H54 (cell line): ENCODE data around the gene DNAH5.

Experiments used
- DNase-seq: peaks from one replicate; pipeline ENCODE4 v3.0.0; 2011; ENCODE audit warnings: low spot score, mixed read lengths; ENCODE audit not compliant: insufficient read length
- FAIRE-seq: peaks from 3 replicates; lab custom pipeline; 2011; peaks lifted over from hg19 to GRCh38; lab: Jason Lieb, UNC
- POLR2A ChIP-seq: IDR thresholded peaks from 2 replicates; pipeline ENCODE4 v1.6.1; 2011; ENCODE audit warnings: low read depth, mild to moderate bottlenecking, low read length

The DNAH5 gene

GRCh38 chr5:13745508-13745907, 199.0 kb downstream of the DNAH5 start:
- peak; percentile 98 for FAIRE-seq
- peak; percentile 7 for DNase-seq
- no peak for TF ChIP-seq POLR2A

GRCh38 chr5:13740471-13740870, 204.0 kb downstream of the DNAH5 start:
- no peak for DNase-seq
- no peak for FAIRE-seq
- TF ChIP-seq POLR2A, result no peak

GRCh38 chr5:13739479-13739878, 205.0 kb downstream of the DNAH5 start:
- TF ChIP-seq POLR2A, result no peak
- DNase-seq, result no peak
- peak; percentile 20 for FAIRE-seq

GRCh38 chr5:13735691-13736090, 208.8 kb downstream of the DNAH5 start:
- FAIRE-seq (no peak), DNase-seq (no peak)
- TF ChIP-seq POLR2A, result no peak

- peak; percentile 48 for FAIRE-seq
Measured at GRCh38 chr5:13731121-13731628, 213.3 kb downstream of the DNAH5 start.

GRCh38 chr5:13708906-13709305, 235.6 kb downstream of the DNAH5 start:
- FAIRE-seq (no peak), DNase-seq (no peak)
- no peak for TF ChIP-seq POLR2A

More at GRCh38 chr5:13731121-13731628, 213.3 kb downstream of the DNAH5 start:
- TF ChIP-seq POLR2A, result no peak
- DNase-seq, result no peak

GRCh38 chr5:13708432-13708831, 236.1 kb downstream of the DNAH5 start:
- DNase-seq (no peak), FAIRE-seq (no peak)
- no peak for TF ChIP-seq POLR2A

- TF ChIP-seq POLR2A, result no peak
- DNase-seq, result no peak
- no peak for FAIRE-seq
Measured at GRCh38 chr5:13704396-13704795, 240.1 kb downstream of the DNAH5 start.

GRCh38 chr5:13700626-13701025, 243.9 kb downstream of the DNAH5 start:
- FAIRE-seq, result no peak
- DNase-seq, result no peak
- TF ChIP-seq POLR2A, result no peak

- no peak for DNase-seq
- TF ChIP-seq POLR2A, result no peak
- no peak for FAIRE-seq
Measured at GRCh38 chr5:13698885-13699284, 245.6 kb downstream of the DNAH5 start.

GRCh38 chr5:13695076-13695712, 249.3 kb downstream of the DNAH5 start:
- TF ChIP-seq POLR2A, result no peak
- FAIRE-seq, result peak; percentile 27
- no peak for DNase-seq

GRCh38 chr5:13692172-13692571, 252.3 kb downstream of the DNAH5 start:
- FAIRE-seq (no peak), DNase-seq (no peak)
- no peak for TF ChIP-seq POLR2A

GRCh38 chr5:13676531-13676930, 268.0 kb downstream of the DNAH5 start:
- FAIRE-seq, result no peak
- no peak for DNase-seq
- no peak for TF ChIP-seq POLR2A

GRCh38 chr5:13674391-13674790, 270.1 kb downstream of the DNAH5 start:
- no peak for TF ChIP-seq POLR2A
- no peak for FAIRE-seq
- no peak for DNase-seq

GRCh38 chr5:13673511-13673910, 271.0 kb downstream of the DNAH5 start:
- DNase-seq, result no peak
- no peak for FAIRE-seq
- no peak for TF ChIP-seq POLR2A
